A549 treated with dexamethasone at 1 μM for 4 hours (cell line): ENCODE measurements around the gene CA9. TPM values are rescaled to one million over a fixed set of nuclear protein-coding genes. Genes with fewer than 3 reads are reported as not detected.

ENCODE experiments used
- total RNA-seq: library from RNA; stranded (reverse); fragments of 200-300 nt; extraction: Qiagen RNA extraction; gene quantifications from 5 replicates; pipeline ENCODE4 v1.2.3, GENCODE V29; 2022

CA9 gene
- 5.6 to 10.5 TPM (median 8.9 TPM) in 5 replicates for total RNA-seq

DNA sequence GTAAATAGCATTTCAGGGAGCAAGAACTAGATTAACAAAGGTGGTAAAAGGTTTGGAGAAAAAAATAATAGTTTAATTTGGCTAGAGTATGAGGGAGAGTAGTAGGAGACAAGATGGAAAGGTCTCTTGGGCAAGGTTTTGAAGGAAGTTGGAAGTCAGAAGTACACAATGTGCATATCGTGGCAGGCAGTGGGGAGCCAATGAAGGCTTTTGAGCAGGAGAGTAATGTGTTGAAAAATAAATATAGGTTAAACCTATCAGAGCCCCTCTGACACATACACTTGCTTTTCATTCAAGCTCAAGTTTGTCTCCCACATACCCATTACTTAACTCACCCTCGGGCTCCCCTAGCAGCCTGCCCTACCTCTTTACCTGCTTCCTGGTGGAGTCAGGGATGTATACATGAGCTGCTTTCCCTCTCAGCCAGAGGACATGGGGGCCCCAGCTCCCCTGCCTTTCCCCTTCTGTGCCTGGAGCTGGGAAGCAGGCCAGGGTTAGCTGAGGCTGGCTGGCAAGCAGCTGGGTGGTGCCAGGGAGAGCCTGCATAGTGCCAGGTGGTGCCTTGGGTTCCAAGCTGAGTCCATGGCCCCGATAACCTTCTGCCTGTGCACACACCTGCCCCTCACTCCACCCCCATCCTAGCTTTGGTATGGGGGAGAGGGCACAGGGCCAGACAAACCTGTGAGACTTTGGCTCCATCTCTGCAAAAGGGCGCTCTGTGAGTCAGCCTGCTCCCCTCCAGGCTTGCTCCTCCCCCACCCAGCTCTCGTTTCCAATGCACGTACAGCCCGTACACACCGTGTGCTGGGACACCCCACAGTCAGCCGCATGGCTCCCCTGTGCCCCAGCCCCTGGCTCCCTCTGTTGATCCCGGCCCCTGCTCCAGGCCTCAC is at the start of gene CA9:
TSS of gene CA9 (plus strand) at position 797 of the 893 bp plus-strand sequence. CDS start at position 829, 32 bp downstream.

DNA sequence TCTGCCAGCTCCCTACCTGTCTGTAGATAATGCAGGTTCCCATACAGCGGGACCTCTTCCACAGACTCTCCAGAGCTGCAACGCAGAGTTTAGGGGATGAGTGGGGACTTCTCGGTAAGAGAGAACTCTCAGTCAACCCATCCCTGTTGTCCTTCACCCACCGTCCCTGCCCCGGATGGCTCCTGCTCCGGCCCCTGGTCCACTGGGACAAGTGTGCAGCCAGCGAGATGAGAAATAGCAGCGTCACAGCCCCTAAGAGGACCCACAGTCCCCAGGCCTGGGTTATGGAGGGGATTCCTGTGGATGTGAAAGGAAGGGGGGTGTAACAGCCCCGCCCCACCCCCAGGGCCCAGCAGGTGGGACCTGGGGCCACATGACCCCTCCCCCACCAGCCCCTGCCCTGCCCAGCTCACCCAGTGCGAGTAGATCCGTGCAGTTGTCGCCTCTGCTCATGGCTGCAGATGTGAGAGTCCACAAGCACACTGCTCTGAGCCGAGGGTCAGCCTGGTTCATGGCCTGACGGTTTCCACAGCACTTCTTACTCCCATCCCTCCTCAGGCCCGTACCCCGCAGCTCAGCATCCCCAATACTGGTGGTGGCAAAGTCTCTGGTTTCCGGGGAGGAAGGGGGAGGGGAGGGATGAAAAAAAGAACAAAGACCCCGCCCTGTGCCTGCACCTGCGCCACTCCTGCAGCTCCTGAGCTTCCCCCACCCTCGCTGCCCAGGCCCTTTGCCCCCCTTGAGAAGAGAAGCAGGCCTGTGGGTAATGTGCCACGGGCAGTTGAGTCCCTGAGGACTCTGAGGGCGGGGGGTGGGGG is 23.2 kb upstream of the CA9 start, which contains the start of gene SIT1:
TSS of gene SIT1 (minus strand) at position 591 of the 818 bp plus-strand sequence. CDS start at position 513, 78 bp downstream.

GRCh38 chr9:35657546-35658136 is 16.1 kb upstream of the CA9 start, which contains the start of gene RMRP:
TSS of gene RMRP (minus strand) at chr9:35658019.

GRCh38 chr9:35658137-35658967 is 15.4 kb upstream of the CA9 start, which contains the start of gene CCDC107:
TSS of gene CCDC107 (plus strand) at chr9:35658292. CDS start at chr9:35658380, 88 bp downstream.

DNA sequence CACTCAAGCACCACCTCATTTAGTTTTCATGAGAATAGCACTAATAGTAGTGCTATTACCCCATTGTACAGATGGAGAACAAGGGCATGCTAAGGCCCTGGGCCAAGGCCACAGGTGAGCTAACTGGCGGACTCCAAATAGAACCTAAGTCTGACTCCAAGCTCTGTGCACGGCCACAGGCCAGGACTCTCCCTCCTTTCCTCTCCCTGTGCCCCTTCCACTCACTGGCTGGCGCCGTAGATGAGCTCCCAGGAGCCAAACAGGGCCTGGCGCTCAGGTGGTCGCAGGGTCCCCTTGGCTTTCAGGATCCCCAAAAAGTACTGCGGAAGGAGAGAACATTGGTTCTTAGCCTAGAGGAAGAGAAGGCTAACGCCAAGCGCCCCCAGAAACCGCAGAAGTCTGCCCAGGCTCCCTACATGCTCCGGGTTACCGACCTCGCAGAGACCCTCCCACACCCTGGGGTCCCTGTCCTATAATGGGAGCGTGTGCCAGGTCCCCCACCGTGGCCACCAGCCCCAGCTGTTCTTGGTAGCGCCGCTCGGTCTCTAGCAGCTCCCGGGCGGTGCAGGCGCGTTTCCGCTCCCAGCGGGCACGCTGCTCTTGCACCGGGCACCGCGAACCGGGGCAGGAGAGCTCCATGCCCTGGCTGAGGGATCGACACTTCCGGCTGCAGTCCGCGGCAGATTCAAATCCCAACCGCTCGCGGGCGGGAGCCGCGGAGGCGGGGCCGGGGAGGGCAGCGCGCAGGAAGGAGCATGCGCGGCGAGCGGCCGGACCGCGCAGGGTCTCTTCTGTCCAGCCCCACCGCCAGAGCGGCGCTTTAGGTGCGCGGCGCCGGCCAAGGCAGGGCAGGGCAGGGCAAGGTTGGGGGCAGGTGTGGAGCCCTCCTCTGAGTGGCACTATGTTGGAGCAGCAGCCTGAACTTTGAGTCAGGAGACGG is 8.9 kb upstream of the CA9 start, which contains the start of gene ARHGEF39:
TSS of gene ARHGEF39 (minus strand) at position 665 of the 940 bp plus-strand sequence. CDS start at position 639, 26 bp downstream.

GRCh38 chr9:35689542-35690293 is 16.0 kb downstream of the CA9 start, which contains the start of gene TPM2:
TSS of gene TPM2 (minus strand) at chr9:35689925. CDS start at chr9:35689817, 108 bp downstream.

Other genes with a start within 250 kb of the CA9 start
- gene RUSC2, start 183.8 kb upstream of the CA9 start, total RNA-seq, result 19.6 to 36.1 TPM (median 33.1 TPM) in 5 replicates
- 19.4 to 32.8 TPM (median 30.3 TPM) in 5 replicates for gene TESK1, start 68.7 kb upstream of the CA9 start, total RNA-seq
- 0.18 to 0.42 TPM (median 0.29 TPM) in 4 of 5 replicates, not detected in the other for gene CD72, start 55.5 kb upstream of the CA9 start, total RNA-seq
- not detected in 5 replicates for gene SIT1, start 23.0 kb upstream of the CA9 start, total RNA-seq
- 4.7 to 10.3 TPM (median 5.3 TPM) in 3 of 5 replicates, not detected in the others for gene RMRP, start 15.9 kb upstream of the CA9 start, total RNA-seq
- gene CCDC107, start 15.6 kb upstream of the CA9 start, total RNA-seq, result 24.5 to 32.3 TPM (median 29.5 TPM) in 5 replicates
- 11.5 to 16.2 TPM (median 15.4 TPM) in 5 replicates for gene ARHGEF39, start 8.7 kb upstream of the CA9 start, total RNA-seq
- 663 to 742 TPM (median 711 TPM) in 5 replicates for gene TPM2, start 16.0 kb downstream of the CA9 start, total RNA-seq
- gene TLN1, start 58.3 kb downstream of the CA9 start, total RNA-seq, result 103 to 127 TPM (median 113 TPM) in 5 replicates
- gene CREB3, start 58.7 kb downstream of the CA9 start, total RNA-seq, result 52.5 to 59.5 TPM (median 55.6 TPM) in 5 replicates
- 22.8 to 39.1 TPM (median 34.1 TPM) in 5 replicates for gene GBA2, start 75.3 kb downstream of the CA9 start, total RNA-seq
- gene RGP1, start 75.4 kb downstream of the CA9 start, total RNA-seq, result 11.9 to 19.3 TPM (median 18.8 TPM) in 5 replicates
- not detected in 5 replicates for gene MSMP, start 80.3 kb downstream of the CA9 start, total RNA-seq
- gene NPR2, start 117.7 kb downstream of the CA9 start, total RNA-seq, result 3.6 to 6.2 TPM (median 5.0 TPM) in 5 replicates
- 0.24 to 0.51 TPM (median 0.34 TPM) in 5 replicates for gene SPAG8, start 138.3 kb downstream of the CA9 start, total RNA-seq
- gene HINT2, start 141.1 kb downstream of the CA9 start, total RNA-seq, result 73.2 to 94.8 TPM (median 82.2 TPM) in 5 replicates
- gene FAM221B, start 154.8 kb downstream of the CA9 start, total RNA-seq, result not detected in 5 replicates
- 2.1 to 4.5 TPM (median 3.6 TPM) in 5 replicates for gene TMEM8B, start 155.3 kb downstream of the CA9 start, total RNA-seq
- not detected in 5 replicates for gene OR13J1, start 196.5 kb downstream of the CA9 start, total RNA-seq
- gene HRCT1, start 232.3 kb downstream of the CA9 start, total RNA-seq, result 0.14 to 0.40 TPM (median 0.18 TPM) in 5 replicates
- 0.10 to 0.20 TPM (median 0.15 TPM) in 4 of 5 replicates, not detected in the other for gene SPAAR, start 235.6 kb downstream of the CA9 start, total RNA-seq